K562 (cell line): Measurements from ENCODE around the gene ADGRD1. TPM values are rescaled to one million over a fixed set of nuclear protein-coding genes. Genes with fewer than 3 reads are reported as not detected.

Experiments used
- ATAC-seq: fragments of 200-7000 bp; cut with Tn5 transposase; 3 replicates; pipeline ENCODE4 v1.9.1; 2020; ENCODE audit warnings: moderate library complexity
- BruUV-seq: library from RNA; stranded (reverse); fragments of 400-500 nt; replicated peaks from 2 replicates; lab custom pipeline; 2021; lab: Mats Ljungman, UMichigan
- CTCF ChIA-PET: fragments of 300-600 bp; formaldehyde crosslinking; extraction: SDS; loops from one replicate; lab custom pipeline; 2021; ENCODE audit warnings: low intra/inter-chr PET ratio; lab: Yijun Ruan, JAX
- POLR2A ChIA-PET: fragments of 300-600, 350-650 bp; sonication (Branson Sonifier 250); formaldehyde crosslinking; extraction: SDS; loops from one replicate; lab custom pipeline; 2021; ENCODE audit warnings: antibody characterized with exemption, inconsistent platforms; lab: Yijun Ruan, JAX
- DNase-seq, 4 experiments: peaks; one replicate each; pipeline versions ENCODE4 v3.0.0 to v3.0.0-alpha.2; 2011 to 2018; ENCODE audit warnings: low spot score in 3 of 4, mixed read lengths in 3 of 4; ENCODE audit errors: extremely low read depth in 1 of 4
- FAIRE-seq: peaks from 2 replicates; lab custom pipeline; 2011; peaks lifted over from hg19 to GRCh38; lab: Jason Lieb, UNC
- H2AFZ ChIP-seq: 2 replicates; pipeline ENCODE4 v1.6.0; 2011; ENCODE audit warnings: low read depth, low read length, control low read depth, inconsistent platforms
- H3K27ac ChIP-seq: fragments of 200-600 bp; 3 replicates; pipeline ENCODE4 v1.8.0; 2011; ENCODE audit warnings: low read depth, mild to moderate bottlenecking, control low read depth, inconsistent platforms, low read length, moderate library complexity, mixed read lengths; ENCODE audit errors: extremely low read depth
- H3K27me3 ChIP-seq, 2 experiments: fragments of 300-600 bp in 1 of 2; 2 replicates in 1 of 2; 3 replicates in 1 of 2; pipeline versions ENCODE4 v1.6.0 to v1.8.0; 2011; ENCODE audit warnings: inconsistent platforms in 2 of 2, low read length in 2 of 2, mild to moderate bottlenecking in 1 of 2, mixed read lengths in 1 of 2, moderate library complexity in 1 of 2; ENCODE audit not compliant: control insufficient read depth in 2 of 2, insufficient read depth in 2 of 2
- H3K36me3 ChIP-seq: fragments of 300-600 bp; 3 replicates; pipeline ENCODE4 v1.8.0; 2011; ENCODE audit warnings: mild to moderate bottlenecking, low read length, inconsistent platforms; ENCODE audit not compliant: control insufficient read depth, insufficient read depth
- H3K4me1 ChIP-seq, 2 experiments: fragments of 200-600 bp in 1 of 2; replicated peaks in 1 of 2; 2 replicates in 1 of 2; 3 replicates in 1 of 2; pipeline versions ENCODE4 v1.5.1 to v1.8.0; 2011; ENCODE audit warnings: inconsistent platforms in 2 of 2, low read length in 2 of 2, mild to moderate bottlenecking in 1 of 2, mixed read lengths in 1 of 2, moderate library complexity in 1 of 2; ENCODE audit not compliant: control insufficient read depth in 2 of 2, insufficient read depth in 2 of 2
- H3K4me2 ChIP-seq: 2 replicates; pipeline ENCODE4 v1.6.1; 2011; ENCODE audit warnings: low read length, control low read depth, inconsistent platforms, mixed read lengths; ENCODE audit not compliant: insufficient read depth
- H3K4me3 ChIP-seq: fragments of 200-600 bp; sonication (generic), shearing (Covaris generic); 2 replicates; pipeline ENCODE4 v1.5.1; 2016; ENCODE audit warnings: control low read depth, inconsistent platforms
- H3K79me2 ChIP-seq: fragments of 200-600 bp; 3 replicates; pipeline ENCODE4 v1.8.0; 2011; ENCODE audit warnings: low read length, inconsistent platforms; ENCODE audit not compliant: control insufficient read depth, insufficient read depth
- H3K9ac ChIP-seq, 2 experiments: 2 replicates each; pipeline versions ENCODE4 v1.6.0 to v1.6.1; 2011; ENCODE audit warnings: low read depth in 2 of 2, low read length in 2 of 2, control low read depth in 1 of 2, inconsistent platforms in 1 of 2, mild to moderate bottlenecking in 1 of 2, mixed read lengths in 1 of 2; ENCODE audit not compliant: insufficient read depth in 1 of 2
- H3K9me1 ChIP-seq: one replicate; pipeline ENCODE4 v1.6.0; 2011; ENCODE audit warnings: inconsistent platforms, mild to moderate bottlenecking, low read length, moderate library complexity; ENCODE audit not compliant: control insufficient read depth, insufficient read depth
- H3K9me3 ChIP-seq: replicated peaks from 2 replicates; pipeline ENCODE4 v1.5.1; 2011; ENCODE audit warnings: low read depth, low read length, inconsistent platforms; ENCODE audit not compliant: control insufficient read depth, insufficient read depth
- H4K20me1 ChIP-seq: replicated peaks from 2 replicates; pipeline ENCODE4 v1.6.1; 2011; ENCODE audit warnings: low read length, inconsistent platforms, mixed read lengths; ENCODE audit not compliant: control insufficient read depth, insufficient read depth
- ETV1 ChIP-seq: fragments of 450-650 bp; conservative IDR thresholded peaks from 2 replicates; pipeline ENCODE4 v1.6.1; 2016; ENCODE audit warnings: missing genetic modification characterization, control low read depth, low read depth, missing compliant biosample characterization
- MCM7 ChIP-seq, 2 experiments: fragments of 450-650 bp; IDR thresholded peaks; 2 replicates each; pipeline ENCODE4 v1.6.1; 2016 to 2018
- ZNF24 ChIP-seq: fragments of 450-650 bp; IDR thresholded peaks from 2 replicates; pipeline ENCODE4 v1.6.1; 2016
- ZNF592 ChIP-seq: fragments of 450-650 bp; IDR thresholded peaks from 2 replicates; pipeline ENCODE4 v1.6.1; 2017; ENCODE audit warnings: antibody characterized with exemption, mild to moderate bottlenecking
- WGBS: fragments of 100-300 bp; shearing (Covaris generic); methylation state at CpG from one replicate; pipeline ENCODE4 v1.1.6; 2016; ENCODE audit warnings: low coverage, mixed read lengths; ENCODE audit not compliant: insufficient coverage; ENCODE audit errors: missing lambda C conversion rate; 5-methylcytosine and 5-hydroxymethylcytosine counted together
- in situ Hi-C: fragments of 300-500 bp; cut with MboI; formaldehyde crosslinking; loops from 4 replicates; pipeline ENCODE4 v1.15.0; 2018; ENCODE audit warnings: inconsistent platforms, mixed read lengths
- intact Hi-C: fragments of 100-400 bp; cut with micrococcal nuclease; formaldehyde crosslinking; loops from 2 replicates; pipeline ENCODE4 v1.14.2; 2022
- polyA plus RNA-seq, 8 experiments: library from polyadenylated mRNA; depleted of rRNA in 4 of 8; stranded (reverse) in 5 of 8; unstranded in 3 of 8; fragments of >200 nt; fragmentation: Nextera tagmentation in 2 of 8; fragmentation: Illumina TruSeq in 1 of 8; extraction: Ambion mirVana in 2 of 8; extraction: Trizol in 1 of 8; gene quantifications; 2 replicates each; pipeline versions ENCODE4 v1.2.1 to v1.2.3, GENCODE V29; 2011 to 2014; ENCODE audit warnings: inconsistent platforms in 1 of 8, missing spikeins in 1 of 8
- total RNA-seq, 7 experiments: library from RNA; depleted of rRNA in 6 of 7; stranded (reverse); fragments of >200 nt in 6 of 7; fragmentation: Illumina TruSeq in 2 of 7; extraction: Trizol in 2 of 7; gene quantifications; 2 replicates each; pipeline versions ENCODE4 v1.2.1 to v1.2.3, GENCODE V29; 2011 to 2021; ENCODE audit warnings: low replicate concordance in 1 of 7

ADGRD1 gene
- total and polyA plus RNA-seq, 9 of the 15 experiments (the other 6 are each of a cell fraction or from before 2014, with no cell fraction given) = 1.7 to 11.7 (median 3.3) TPM

GRCh38 chr12:130960787-130961186, 7.1 kb downstream of the ADGRD1 start:
- Histone ChIP-seq H3K36me3 (no peaks in the 10 kb centered on the region; the same call in 2 of the 3 replicates), H2AFZ (no peak overlapping the region), H3K79me2 (no peaks in the 10 kb centered on the region)
- TF ChIP-seq MCM7 (IDR thresholded peaks at IDR 0.05) = no peak
- TF ChIP-seq ETV1 = no peak
- TF ChIP-seq ZNF592 = no peak
- no peak for TF ChIP-seq ZNF24
- TF ChIP-seq, all 486 proteins: peak for 0
- Histone ChIP-seq H3K9ac (no peak overlapping the region), H4K20me1 (no peaks in the 10 kb centered on the region), H3K4me1 (peaks cover 8 to 10% of the 10 kb centered on the region in 2 experiments; a peak in 2 of 5 replicates), H3K4me2 (no peak overlapping the region), H3K9me1 (no peaks in the 10 kb centered on the region), H3K27me3 (peaks cover 0 to 25% of the 10 kb centered on the region in 2 experiments; a peak in 4 of 5 replicates), H3K4me3 (no peak overlapping the region), H3K27ac (no peak overlapping the region), H3K9me3 (peaks cover 6% of the 10 kb centered on the region)
- FAIRE-seq = no peak
- WGBS = 43% methylated on average over 8 of the region's 8 CpGs
- intact Hi-C loops = no loop called here
- BruUV-seq = no TSS peak
- in situ Hi-C loops = no loop called here
- CTCF ChIA-PET = no interaction called here
- DNase-seq = no peak
- ATAC-seq = no peak
- POLR2A ChIA-PET = interaction anchor here (1.2 kb wide), 1 partner anchor 11 kb away, joined by 5 read pairs; no protein-coding TSS in a partner anchor
